NK-92 treated with Interleukin-12 subunit alpha and Interleukin-12 subunit beta, amount 100 ng/mL, for 24 hours (cell line): ENCODE results near the gene FGF10.

Experiments used
- DNase-seq: peaks from one replicate; lab custom pipeline; 2025; lab: John Stamatoyannopoulos, UW

FGF10 gene

DNA sequence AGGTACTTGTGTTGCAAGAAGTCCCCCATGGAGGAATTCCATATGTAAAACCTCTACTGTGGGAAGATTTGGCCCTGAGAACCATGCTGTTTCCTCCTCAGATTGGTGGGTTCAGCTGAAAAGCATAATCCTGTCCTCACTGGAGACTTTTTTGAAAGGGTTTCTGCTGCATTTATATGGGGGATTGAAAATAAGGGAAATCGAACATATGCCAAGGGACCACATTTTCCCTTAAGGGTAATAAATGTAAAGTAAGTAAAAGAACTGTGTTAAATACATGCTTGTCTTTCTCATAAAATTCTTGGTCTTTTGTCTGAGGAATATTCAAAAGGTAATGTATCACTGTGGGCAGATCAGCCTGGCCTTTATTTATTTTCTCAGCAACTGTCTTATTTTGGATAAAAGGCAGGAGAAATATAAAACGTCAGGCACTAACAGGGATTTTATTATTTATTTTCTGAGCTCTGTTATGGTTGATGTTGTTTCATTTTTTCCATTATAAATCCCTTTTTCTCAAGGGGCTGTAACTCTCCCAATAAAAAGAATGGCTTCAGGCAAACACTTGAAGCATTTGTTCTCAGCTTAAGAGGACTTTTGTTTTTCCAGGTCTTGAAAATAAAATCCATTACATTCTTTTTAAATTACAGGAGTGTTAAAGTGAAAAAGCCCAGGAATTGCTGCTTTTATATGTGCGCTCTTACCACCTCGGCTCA, 131.4 kb downstream of the FGF10 start:
- no peak for DNase-seq

DNA sequence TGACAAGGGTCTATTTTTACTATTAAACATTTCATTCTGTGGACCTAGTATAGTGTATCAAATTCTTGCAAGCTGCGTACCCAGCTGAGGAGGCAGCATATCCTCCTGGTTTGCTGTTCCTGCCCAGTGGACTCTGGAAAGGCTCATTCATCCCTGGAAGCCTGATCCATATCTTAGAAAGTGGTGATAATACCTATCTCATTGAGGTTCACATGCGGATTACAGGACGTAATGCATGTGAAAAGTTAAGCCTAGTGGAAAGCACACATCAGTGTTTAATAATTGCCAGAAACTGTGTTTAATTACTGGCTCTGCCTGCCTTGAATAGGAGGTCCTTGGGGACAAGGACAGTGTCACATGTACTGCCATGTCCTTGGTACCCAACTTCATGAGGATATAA, 132.0 kb downstream of the FGF10 start:
- DNase-seq = no peak
